ENCODE results near the gene HYLS1.

HYLS1 gene

DNA sequence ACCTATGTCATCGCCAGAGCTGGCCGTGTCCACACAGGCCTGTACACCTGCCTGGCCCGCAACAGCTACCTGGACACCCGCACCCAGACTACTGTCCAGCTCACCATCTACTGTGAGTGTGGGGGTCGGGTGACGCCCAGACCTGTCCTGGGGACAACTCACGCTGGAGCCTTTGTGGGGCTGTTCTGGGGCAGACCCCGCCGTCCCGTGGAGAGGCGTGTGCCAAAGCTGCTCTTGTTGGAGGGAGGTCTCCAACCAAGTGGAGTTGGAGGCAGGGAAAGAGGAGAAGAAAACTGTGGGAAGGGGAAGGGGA is 62.7 kb downstream of the HYLS1 start:
- DNase-seq, result no peak
